C4-2B (cell line): ENCODE results near the gene ADAM33.

Experiments used
- CTCF ChIP-seq: fragments of 450-650 bp; conservative IDR thresholded peaks from 2 replicates; pipeline ENCODE4 v1.5.1; 2017; ENCODE audit warnings: mild to moderate bottlenecking
- ZFX ChIP-seq: fragments of 450-650 bp; IDR thresholded peaks from 2 replicates; pipeline ENCODE4 v1.6.1; 2017

GRCh38 chr20:3647473-3647872, 34.3 kb downstream of the ADAM33 start:
- TF ChIP-seq CTCF, result no peak
- no peak for TF ChIP-seq ZFX
